ENCODE data around the gene THSD4. TPM values are rescaled to one million over a fixed set of nuclear protein-coding genes. Genes with fewer than 3 reads are reported as not detected.

Gene THSD4
- total and polyA plus RNA-seq, 9 of the 15 experiments (the other 6 are each of a cell fraction or from before 2014, with no cell fraction given), result 0.04 TPM; not detected in 5

GRCh38 chr15:71699977-71700376 is 584.7 kb downstream of the THSD4 start (continued):
- TF ChIP-seq SAFB2 (IDR thresholded peaks at IDR 0.05; ENCODE audit: borderline replicate concordance, low read depth, low read length, severe bottlenecking) (no peak), ZBTB43 (CRISPR knock-in tag; IDR thresholded peaks at IDR 0.05) (no peak), ELF2 (CRISPR knock-in tag; IDR thresholded peaks at IDR 0.05) (no peak)

- Histone ChIP-seq H2AFZ (ENCODE audit: low read depth, low read length) (no peak overlapping the region), H3K4me2 (ENCODE audit: insufficient read depth, low read length) (no peak overlapping the region), H3K27ac (ENCODE audit: extremely low read depth, low read depth, low read length) (no peak overlapping the region), H3K9me3 (replicated peaks; ENCODE audit: control insufficient read depth, insufficient read depth, low read depth, low read length) (no peaks in the 10 kb centered on the region), H3K9me1 (ENCODE audit: control insufficient read depth, insufficient read depth, low read length) (no peaks in the 10 kb centered on the region), H4K20me1 (replicated peaks; ENCODE audit: control insufficient read depth, insufficient read depth, low read length) (no peaks in the 10 kb centered on the region), H3K4me1 (replicated peaks in 1 of 2; ENCODE audit: control insufficient read depth in 2 of 2, insufficient read depth in 2 of 2, low read length in 2 of 2) (no peaks in the 10 kb centered on the region), H3K27me3 (ENCODE audit: control insufficient read depth in 2 of 2, insufficient read depth in 2 of 2, low read length in 2 of 2) (0 out of 5 replicates have a peak, but pooled peaks cover 0 to 2% of the 10 kb centered on the region in 2 experiments), H3K9ac (ENCODE audit: insufficient read depth in 1 of 2, low read depth in 2 of 2, low read length in 2 of 2) (no peak overlapping the region), H3K4me3 (no peak overlapping the region), H3K36me3 (ENCODE audit: control insufficient read depth, insufficient read depth, low read length) (no peaks in the 10 kb centered on the region), H3K79me2 (ENCODE audit: control insufficient read depth, insufficient read depth, low read length) (no peaks in the 10 kb centered on the region)
- FAIRE-seq, result no peak
- DNase-seq (ENCODE audit: extremely low read depth in 1 of 4, low spot score in 3 of 4), result no peak
- BruUV-seq (replicated peaks), result no TSS peak
- WGBS (ENCODE audit: insufficient coverage, low coverage, missing lambda C conversion rate), result 4% methylated on average over 3 of the region's 3 CpGs
- TF ChIP-seq CREB3L1 (IDR thresholded peaks at IDR 0.05; ENCODE audit: borderline replicate concordance, low read depth), result no peak
- TF ChIP-seq HINFP (tag; conservative IDR thresholded peaks at IDR 0.05; ENCODE audit: low read depth), result no peak
- TF ChIP-seq ZC3H11A (IDR thresholded peaks at IDR 0.05; ENCODE audit: low read depth, low read length), result no peak
- POLR2A ChIA-PET, result no interaction called here
- intact Hi-C loops (cut with micrococcal nuclease) (no loop called here), in situ Hi-C loops (cut with MboI) (no loop called here)
- CTCF ChIA-PET (ENCODE audit: low intra/inter-chr PET ratio), result no interaction called here
- no peak for ATAC-seq
Measured at GRCh38 chr15:71701808-71702207, 586.5 kb downstream of the THSD4 start.
